EH (cell line): ENCODE measurements around the gene MAU2.
A peak's percentile ranks its signal among the peaks of the same experiment; 100 is the strongest.

Experiments used
- DNase-seq: peaks from one replicate; pipeline ENCODE4 v3.0.0-alpha.2; 2015; ENCODE audit warnings: low read depth

The MAU2 gene

GRCh38 chr19:19305696-19306095 is 14.9 kb upstream of the MAU2 start:
- no peak for DNase-seq

DNA sequence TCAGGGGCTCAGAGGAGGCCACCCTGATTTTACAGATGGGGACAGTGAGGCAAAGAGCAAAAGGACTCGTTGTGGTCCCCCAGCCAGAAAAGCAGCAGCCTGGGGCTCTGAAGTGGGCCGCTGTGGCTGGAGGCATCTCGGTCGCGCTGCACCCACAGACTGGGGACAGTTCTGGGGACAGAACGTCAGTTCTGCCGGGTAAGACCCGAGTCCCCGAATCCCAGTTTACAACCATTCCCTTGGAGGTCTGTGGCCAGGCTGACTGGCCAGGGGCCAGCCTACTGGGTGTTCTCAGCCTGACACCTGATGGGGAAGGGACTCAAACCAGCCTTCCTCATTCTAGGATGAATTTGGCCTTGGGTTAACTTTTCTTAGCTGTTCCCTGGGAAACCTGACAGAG is 14.4 kb upstream of the MAU2 start:
- DNase-seq: no peak

DNA sequence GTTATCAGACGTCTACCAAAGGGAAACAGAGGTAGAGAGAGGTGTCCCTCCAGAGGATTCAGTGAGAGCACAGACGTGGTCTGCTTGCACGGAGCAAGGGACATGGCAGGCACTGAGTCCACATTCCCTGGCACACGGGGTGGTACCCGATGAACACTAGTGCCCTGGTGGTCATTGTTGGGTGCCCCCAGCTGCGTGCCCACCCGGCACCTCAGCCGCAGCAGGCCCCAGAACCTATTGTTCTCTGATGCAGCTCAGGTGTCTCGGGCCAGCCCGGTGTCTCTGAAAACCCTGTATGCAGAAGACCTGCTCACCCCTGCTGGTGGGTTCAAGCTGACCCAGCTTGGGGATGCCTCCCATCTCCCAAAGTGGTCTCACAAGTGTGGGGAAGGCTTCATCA is 12.3 kb upstream of the MAU2 start:
- no peak for DNase-seq

DNA sequence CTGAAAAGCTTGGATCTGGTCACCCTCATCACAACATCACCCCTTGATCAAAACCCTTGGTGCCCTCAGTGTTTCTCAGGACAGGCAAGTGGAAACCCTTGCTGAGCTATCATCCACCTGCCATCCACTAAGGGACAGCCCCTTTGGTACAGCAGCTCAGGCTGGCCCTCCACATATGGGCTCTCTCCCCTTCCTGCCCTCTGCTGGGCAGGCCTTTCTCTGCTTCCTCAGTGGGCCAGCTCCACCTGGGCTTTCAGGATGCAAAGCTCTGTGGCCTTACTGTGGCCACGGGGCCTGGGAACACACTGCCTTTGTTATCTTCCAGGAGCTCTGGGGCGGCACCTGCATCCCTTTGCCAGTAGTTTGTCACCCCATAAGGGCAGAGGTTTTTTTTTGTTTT is 5.2 kb upstream of the MAU2 start:
- DNase-seq: no peak

GRCh38 chr19:19316082-19316481 is 4.5 kb upstream of the MAU2 start:
- no peak for DNase-seq

DNA sequence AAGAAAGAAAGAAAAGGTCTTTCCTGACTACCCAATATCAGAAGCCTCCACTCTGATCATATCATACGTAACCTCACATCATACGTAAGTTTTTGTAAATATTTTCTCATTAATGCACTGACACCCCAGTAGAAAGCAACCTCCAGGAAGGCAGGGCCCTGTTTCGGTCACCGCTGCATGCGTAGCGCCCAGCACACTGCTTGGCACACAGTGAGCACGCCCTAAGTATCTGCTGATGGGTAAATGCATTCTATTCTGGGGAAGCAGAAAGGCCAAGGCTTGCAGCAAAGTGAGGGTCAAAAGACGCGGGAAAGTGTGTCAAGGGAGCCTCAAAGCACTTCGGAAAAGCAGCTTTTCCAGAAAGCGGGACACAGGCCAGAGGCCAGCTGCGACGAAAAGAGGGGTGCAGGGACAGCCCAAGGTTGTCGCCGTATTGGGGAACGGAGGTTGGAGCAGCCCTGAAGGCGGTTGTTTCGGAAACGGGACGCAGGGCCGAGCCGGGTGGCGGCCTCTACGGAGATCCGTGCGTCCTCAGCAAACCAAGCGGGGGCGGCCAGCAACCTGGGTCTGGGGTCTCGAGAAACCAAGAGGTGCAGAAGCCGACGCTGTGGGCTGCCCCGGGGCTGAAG is 783 bp upstream of the MAU2 start:
- no peak for DNase-seq

DNA sequence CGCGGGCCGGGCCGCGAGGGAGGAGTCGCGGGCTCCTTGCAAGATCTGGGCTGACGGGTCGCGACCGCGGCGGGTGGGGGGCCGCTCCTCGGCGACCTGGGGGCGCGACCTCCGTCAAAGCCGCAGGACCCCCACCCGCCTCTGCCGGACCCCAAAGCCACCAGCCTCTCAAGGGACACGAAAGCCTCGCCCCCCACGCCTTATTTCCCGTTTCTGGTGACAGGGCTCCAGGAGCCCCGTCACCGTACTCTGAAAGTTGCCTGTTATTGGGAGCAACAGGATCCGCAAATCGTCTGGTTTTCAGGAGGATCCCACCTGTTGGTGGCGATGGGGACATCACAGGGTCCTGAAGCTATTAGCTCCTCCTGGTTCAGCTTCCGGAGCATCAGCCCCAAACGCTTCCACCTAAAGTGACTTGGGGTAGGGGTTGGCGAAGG is 530 bp downstream of the MAU2 start:
- DNase-seq: peak; percentile 33

GRCh38 chr19:19324059-19324770 is 3.6 kb downstream of the MAU2 start:
- DNase-seq: no peak

GRCh38 chr19:19327672-19328071 is 7.0 kb downstream of the MAU2 start:
- DNase-seq: no peak

GRCh38 chr19:19329126-19329525 is 8.5 kb downstream of the MAU2 start:
- no peak for DNase-seq

DNA sequence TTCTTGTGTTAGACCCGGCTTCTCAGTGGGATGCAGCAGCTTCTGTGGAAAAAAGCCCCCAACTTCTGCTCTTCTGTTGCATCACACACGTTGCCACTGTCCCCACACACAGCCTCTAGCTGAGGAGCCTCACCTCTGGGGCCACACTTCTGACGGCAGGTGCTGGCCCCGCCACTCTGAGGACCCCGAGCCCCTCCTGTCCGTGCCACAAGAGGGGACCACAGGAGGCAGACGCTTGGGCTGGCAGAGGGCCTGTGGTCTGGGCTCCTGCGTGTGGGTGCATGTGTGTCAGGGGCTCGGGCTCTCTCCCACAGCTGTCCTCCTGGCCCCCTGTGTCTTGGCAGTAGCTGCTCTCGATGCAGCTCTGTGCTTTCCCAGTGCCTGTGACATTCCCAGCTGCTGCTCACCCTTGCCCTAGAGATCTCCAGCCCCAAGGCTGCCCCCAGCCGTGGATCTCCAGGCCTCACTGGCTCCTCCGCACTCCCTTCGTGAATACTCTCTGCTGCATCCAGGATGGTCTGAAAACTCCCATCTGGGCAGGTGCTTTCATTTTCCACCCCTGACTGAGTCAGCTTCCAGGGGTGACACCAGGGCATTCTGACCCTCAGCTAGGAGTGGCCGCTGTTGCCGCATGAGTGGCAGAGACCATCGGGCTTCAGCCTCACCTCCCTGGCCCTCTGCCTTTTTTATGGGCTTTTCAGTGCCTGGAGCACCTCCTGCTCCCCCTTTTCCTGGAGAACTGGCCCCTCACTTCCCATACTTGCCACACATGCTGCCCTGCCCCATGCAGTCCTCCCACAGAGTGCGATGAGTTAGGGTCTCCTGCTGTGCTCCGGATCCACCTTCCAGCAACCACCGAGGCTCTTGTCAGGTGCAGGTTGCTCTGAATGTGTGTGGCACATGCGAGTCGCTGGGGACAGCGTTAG is 13.7 kb downstream of the MAU2 start:
- no peak for DNase-seq

- no peak for DNase-seq
Measured at GRCh38 chr19:19334989-19335344, 14.3 kb downstream of the MAU2 start.

- no peak for DNase-seq
Measured at GRCh38 chr19:19335408-19336158, 15.0 kb downstream of the MAU2 start.

DNA sequence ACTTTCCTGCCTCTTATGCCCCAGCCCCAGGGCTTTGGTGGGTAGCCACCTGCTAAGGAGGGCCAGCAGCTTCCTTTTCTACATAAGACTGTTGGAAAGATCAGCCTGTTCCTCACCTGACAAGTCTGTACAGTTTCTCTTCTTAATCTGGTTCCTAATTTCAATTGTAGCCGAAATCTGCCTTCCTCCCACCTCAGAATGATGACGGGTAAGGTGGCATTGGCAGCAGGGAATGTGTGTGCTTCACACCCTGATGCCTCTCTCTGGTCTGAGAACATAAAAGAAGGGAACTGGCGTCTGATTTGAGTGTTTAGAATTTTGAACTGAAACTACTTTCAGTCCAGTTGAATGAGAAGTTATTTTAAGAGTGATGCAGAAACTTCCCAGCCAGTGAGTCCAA is 16.0 kb downstream of the MAU2 start:
- no peak for DNase-seq

DNA sequence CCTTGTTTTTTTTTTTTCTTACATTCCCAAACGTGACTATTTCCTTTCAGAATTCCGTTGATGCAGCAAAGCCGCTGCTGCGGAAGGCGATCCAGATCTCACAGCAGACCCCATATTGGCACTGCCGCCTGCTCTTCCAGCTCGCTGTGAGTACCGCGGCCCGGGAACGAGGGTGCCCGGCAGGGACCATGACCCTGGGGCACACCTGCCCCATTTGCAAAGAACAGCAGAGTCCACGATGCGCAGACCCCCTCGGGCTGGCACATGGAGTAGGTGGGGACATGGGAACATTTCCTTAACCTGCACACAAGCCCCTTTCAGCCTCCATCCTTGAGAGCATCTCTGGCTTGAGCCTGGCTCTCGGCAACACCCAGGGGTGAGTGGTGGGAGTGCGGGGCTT is 16.5 kb downstream of the MAU2 start:
- no peak for DNase-seq

DNA sequence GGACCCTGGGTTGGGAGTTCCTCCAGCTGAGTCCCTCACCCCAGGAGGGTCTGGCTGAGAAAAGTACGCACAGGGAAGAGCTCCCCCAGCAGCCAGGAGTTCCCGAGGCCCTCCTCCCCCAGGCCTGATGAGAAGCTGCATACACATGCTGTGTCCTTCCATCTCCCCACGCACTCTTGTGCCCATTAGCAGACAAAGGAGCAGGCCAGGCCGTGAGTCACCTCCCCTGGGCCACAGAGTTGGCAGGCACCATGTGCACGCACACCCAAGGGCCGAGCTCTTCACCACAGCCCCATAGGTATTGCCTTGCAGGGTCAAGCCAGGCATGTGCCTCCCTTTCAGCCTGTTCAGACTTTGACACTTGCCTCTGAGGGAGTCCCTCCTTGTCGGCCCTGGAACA is 17.5 kb downstream of the MAU2 start:
- DNase-seq: no peak

DNA sequence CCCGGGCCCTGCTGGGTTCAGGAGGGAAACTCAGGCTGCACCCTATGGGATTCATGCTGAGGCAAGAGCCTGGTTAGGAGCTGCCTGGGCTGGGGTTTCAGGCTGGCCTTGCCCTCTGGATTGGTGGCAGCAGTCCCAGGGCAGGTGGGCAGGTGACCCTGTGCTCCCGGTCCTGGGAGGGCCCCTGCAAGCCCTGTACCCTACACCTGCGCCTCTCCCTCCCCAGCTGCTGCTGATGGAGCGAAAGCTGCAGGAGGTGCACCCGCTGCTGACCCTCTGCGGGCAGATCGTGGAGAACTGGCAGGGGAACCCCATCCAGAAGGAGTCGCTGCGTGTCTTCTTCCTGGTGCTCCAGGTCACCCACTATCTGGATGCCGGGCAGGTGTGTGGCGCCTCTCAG is 20.4 kb downstream of the MAU2 start:
- DNase-seq: no peak

GRCh38 chr19:19342086-19343015 is 21.7 kb downstream of the MAU2 start:
- peak; percentile 54 for DNase-seq

- DNase-seq: no peak
Measured at GRCh38 chr19:19343016-19343362, 22.4 kb downstream of the MAU2 start.

DNA sequence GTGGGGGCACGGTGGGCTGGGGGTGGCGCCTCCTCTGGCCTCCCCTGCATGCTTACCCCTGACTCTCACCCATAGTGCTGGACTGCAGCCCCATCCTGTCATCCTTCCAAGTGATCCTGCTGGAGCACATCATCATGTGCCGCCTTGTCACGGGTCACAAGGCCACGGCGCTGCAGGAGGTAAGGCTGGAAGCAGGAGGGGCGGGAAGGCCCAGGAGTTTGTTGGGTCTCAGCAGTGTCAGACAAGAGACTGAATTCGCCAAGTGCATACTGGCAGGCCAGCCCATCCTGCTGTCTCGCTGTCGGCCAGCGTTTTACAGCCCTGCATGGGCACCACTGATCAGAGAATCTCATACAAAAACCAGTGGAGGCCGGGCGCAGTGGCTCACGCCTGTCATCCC is 23.1 kb downstream of the MAU2 start:
- DNase-seq: no peak

GRCh38 chr19:19345232-19345631 is 24.6 kb downstream of the MAU2 start:
- no peak for DNase-seq
